ENCODE measurements around the gene FNDC8. TPM values are rescaled to one million over a fixed set of nuclear protein-coding genes. Genes with fewer than 3 reads are reported as not detected.
"Not testable (repeated sequence)": the region's sequence is repeated elsewhere in the genome, so short reads cannot be mapped to it uniquely, and the experiment has no call there.

FNDC8 gene
- total RNA-seq, 2 experiments from 2014 or later, result not detected

GRCh38 chr17:35103271-35103670 is 18.1 kb upstream of the FNDC8 start:
- intact Hi-C loops (cut with micrococcal nuclease; ENCODE audit: unreplicated experiment), result no loop called here
- BruUV-seq (replicated peaks), result no TSS peak

GRCh38 chr17:35104844-35105450 is 16.5 kb upstream of the FNDC8 start:
- Histone ChIP-seq H3K4me2 (ENCODE audit: low read length) (no peak overlapping the region), H3K79me2 (ENCODE audit: insufficient read depth, low read depth, low read length) (no peaks in the 10 kb centered on the region), H3K36me3 (ENCODE audit: insufficient read depth, low read length) (peaks cover 70% of the 10 kb centered on the region), H3K4me1 (ENCODE audit: insufficient read depth, low read length, poor library complexity, severe bottlenecking) (no peaks in the 10 kb centered on the region), H3K4me3 (ENCODE audit: low read depth, low read length, poor library complexity, severe bottlenecking) (no peak overlapping the region), H3K9me2 (ENCODE audit: insufficient read depth, low read length) (no peaks in the 10 kb centered on the region), H4K20me1 (ENCODE audit: insufficient read depth, low read length) (no peaks in the 10 kb centered on the region), H3K27ac (ENCODE audit: low read depth, low read length, poor library complexity, severe bottlenecking) (no peak overlapping the region), H2AFZ (ENCODE audit: low read length) (no peak overlapping the region), H3K9me3 (ENCODE audit: low read length) (no peaks in the 10 kb centered on the region)
- CTCF ChIA-PET (ENCODE audit: unreplicated experiment), result no interaction called here
- POLR2A ChIA-PET, result interaction anchor here (1.2 kb wide), 1 partner anchor 14 kb away, joined by 3 read pairs; no protein-coding TSS in a partner anchor
- no TSS peak for BruUV-seq (replicated peaks)
- DNase-seq (ENCODE audit: low spot score), result no peak
- TF ChIP-seq CTCF (conservative IDR thresholded peaks at IDR 0.05; ENCODE audit: low read length) (no peak), EZH2phosphoT487 (IDR thresholded peaks at IDR 0.05; ENCODE audit: borderline replicate concordance, low read depth, low read length) (no peak)
- intact Hi-C loops (cut with micrococcal nuclease; ENCODE audit: unreplicated experiment), result no loop called here

More at GRCh38 chr17:35103271-35103670, 18.1 kb upstream of the FNDC8 start:
- Histone ChIP-seq H3K36me3 (ENCODE audit: insufficient read depth, low read length) (peaks cover 84% of the 10 kb centered on the region), H3K4me1 (ENCODE audit: insufficient read depth, low read length, poor library complexity, severe bottlenecking) (no peaks in the 10 kb centered on the region), H3K9me3 (ENCODE audit: low read length) (no peaks in the 10 kb centered on the region), H3K4me2 (ENCODE audit: low read length) (no peak overlapping the region), H3K9me2 (ENCODE audit: insufficient read depth, low read length) (no peaks in the 10 kb centered on the region), H4K20me1 (ENCODE audit: insufficient read depth, low read length) (no peaks in the 10 kb centered on the region), H3K27ac (ENCODE audit: low read depth, low read length, poor library complexity, severe bottlenecking) (no peak overlapping the region), H3K79me2 (ENCODE audit: insufficient read depth, low read depth, low read length) (no peaks in the 10 kb centered on the region), H2AFZ (ENCODE audit: low read length) (no peak overlapping the region), H3K4me3 (ENCODE audit: low read depth, low read length, poor library complexity, severe bottlenecking) (no peak overlapping the region)
- TF ChIP-seq CTCF (conservative IDR thresholded peaks at IDR 0.05; ENCODE audit: low read length) (no peak), EZH2phosphoT487 (IDR thresholded peaks at IDR 0.05; ENCODE audit: borderline replicate concordance, low read depth, low read length) (no peak)
- CTCF ChIA-PET (ENCODE audit: unreplicated experiment), result no interaction called here
- POLR2A ChIA-PET, result no interaction called here
- no peak for DNase-seq (ENCODE audit: low spot score)

GRCh38 chr17:35110791-35111190 is 10.6 kb upstream of the FNDC8 start:
- H2AFZ ChIP-seq (ENCODE audit: low read length); H3K27ac ChIP-seq (ENCODE audit: low read depth, low read length, poor library complexity, severe bottlenecking); H3K4me1 ChIP-seq (ENCODE audit: insufficient read depth, low read length, poor library complexity, severe bottlenecking); POLR2A ChIA-PET; H3K9me3 ChIP-seq (ENCODE audit: low read length); H3K4me2 ChIP-seq (ENCODE audit: low read length); H4K20me1 ChIP-seq (ENCODE audit: insufficient read depth, low read length); H3K4me3 ChIP-seq (ENCODE audit: low read depth, low read length, poor library complexity, severe bottlenecking); BruUV-seq (replicated peaks); DNase-seq (ENCODE audit: low spot score); H3K9me2 ChIP-seq (ENCODE audit: insufficient read depth, low read length); H3K79me2 ChIP-seq (ENCODE audit: insufficient read depth, low read depth, low read length); CTCF ChIA-PET (ENCODE audit: unreplicated experiment): not testable (repeated sequence)
- peaks cover 36% of the 10 kb centered on the region for H3K36me3 ChIP-seq (ENCODE audit: insufficient read depth, low read length)
- intact Hi-C loops (cut with micrococcal nuclease; ENCODE audit: unreplicated experiment), result loop anchor here (10.0 kb wide), 2 partner anchors 276 to 686 kb away; no protein-coding TSS in a partner anchor

Measured in OCI-LY7 (cell line).